Activated CD4-positive, alpha-beta T cell treated with anti-CD3 and anti-CD28 coated beads for 24 hours (primary cell): ENCODE measurements around the gene RASA2.

Experiments
- DNase-seq, 2 donors: peaks; one replicate each; pipeline ENCODE4 v3.0.0-alpha.2; 2020; ENCODE audit warnings: low read depth in 2 of 2

The RASA2 gene, protein sequence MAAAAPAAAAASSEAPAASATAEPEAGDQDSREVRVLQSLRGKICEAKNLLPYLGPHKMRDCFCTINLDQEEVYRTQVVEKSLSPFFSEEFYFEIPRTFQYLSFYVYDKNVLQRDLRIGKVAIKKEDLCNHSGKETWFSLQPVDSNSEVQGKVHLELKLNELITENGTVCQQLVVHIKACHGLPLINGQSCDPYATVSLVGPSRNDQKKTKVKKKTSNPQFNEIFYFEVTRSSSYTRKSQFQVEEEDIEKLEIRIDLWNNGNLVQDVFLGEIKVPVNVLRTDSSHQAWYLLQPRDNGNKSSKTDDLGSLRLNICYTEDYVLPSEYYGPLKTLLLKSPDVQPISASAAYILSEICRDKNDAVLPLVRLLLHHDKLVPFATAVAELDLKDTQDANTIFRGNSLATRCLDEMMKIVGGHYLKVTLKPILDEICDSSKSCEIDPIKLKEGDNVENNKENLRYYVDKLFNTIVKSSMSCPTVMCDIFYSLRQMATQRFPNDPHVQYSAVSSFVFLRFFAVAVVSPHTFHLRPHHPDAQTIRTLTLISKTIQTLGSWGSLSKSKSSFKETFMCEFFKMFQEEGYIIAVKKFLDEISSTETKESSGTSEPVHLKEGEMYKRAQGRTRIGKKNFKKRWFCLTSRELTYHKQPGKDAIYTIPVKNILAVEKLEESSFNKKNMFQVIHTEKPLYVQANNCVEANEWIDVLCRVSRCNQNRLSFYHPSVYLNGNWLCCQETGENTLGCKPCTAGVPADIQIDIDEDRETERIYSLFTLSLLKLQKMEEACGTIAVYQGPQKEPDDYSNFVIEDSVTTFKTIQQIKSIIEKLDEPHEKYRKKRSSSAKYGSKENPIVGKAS

DNA sequence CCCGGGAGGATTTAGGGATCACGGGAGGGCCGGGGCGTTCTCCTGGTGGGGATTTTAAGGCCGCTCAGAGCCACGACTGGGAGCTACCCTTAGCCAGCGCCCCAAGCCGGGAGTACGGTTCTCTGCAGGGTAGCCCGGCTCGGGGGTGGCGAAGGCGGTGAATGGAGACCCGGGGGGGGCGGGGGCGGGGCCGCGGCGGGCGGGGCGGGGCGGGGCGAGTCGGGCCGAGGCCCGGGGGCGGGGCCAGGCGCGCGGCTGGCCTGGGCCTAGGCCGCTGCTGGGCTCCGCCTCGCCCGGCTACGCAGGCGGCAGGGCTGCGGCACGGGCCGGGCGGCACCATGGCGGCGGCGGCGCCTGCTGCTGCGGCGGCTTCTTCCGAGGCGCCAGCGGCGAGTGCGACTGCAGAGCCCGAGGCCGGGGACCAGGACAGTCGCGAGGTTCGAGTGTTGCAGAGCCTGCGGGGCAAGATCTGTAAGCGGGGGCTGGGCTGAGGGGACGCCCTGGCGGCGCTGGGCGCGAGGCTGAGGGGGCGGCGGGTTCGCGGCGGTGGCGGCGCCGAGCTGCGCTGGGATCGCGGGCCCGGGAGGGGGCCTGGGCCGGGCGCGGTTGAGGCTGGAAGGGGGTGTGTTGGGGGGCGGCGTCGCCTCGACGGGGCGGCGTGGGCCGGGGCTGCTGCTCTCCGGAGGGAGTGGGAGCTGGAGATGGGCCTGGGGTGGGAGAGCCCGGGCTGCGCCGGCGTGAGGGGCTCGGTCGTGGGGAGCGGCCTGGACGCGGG is at the start of gene RASA2:
Gene RASA2, plus strand, starts transcription at position 282 of the 775 bp plus-strand sequence. Its CDS starts 57 bp downstream, at position 339.
- peak; percentile 43 to 46 for DNase-seq

DNA sequence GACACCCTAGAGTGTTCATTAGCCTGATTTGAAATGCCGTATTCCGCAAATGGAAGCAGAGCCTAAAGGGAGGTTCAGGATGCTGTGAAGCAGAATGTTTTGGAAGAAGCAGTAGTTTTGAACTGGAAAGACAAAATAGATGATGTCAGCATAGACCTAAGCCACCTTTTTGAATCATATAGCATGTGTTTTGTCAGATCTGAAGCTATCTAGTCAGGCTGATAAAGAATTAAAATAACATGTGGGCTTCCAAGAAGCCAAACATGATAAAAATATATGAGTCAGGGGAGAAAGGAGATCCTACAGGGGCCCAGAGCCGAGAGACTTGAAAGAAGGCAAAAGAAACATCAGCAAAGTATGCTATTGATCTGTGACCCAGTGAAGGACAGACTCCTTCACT is 47.2 kb upstream of the RASA2 start:
- no peak for DNase-seq

DNA sequence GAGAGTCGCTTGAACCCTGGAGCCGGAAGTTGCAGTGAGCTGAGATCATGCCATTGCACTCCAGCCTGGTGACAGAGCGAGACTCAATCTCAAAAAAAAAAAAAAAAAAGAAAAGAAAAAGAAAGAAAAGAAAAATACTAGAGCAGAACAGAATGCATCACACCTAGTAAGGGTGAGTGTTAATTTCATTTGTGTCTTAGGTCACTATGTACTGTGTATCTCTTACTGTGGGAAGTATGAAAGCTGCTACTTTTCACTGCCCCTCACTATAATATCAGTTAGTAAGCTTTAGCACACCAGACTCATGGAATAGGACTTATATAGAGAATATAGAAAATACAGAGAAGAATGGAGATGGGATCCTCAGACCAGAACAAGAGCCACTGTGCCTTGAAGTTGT is 45.9 kb upstream of the RASA2 start:
- no peak for DNase-seq

DNA sequence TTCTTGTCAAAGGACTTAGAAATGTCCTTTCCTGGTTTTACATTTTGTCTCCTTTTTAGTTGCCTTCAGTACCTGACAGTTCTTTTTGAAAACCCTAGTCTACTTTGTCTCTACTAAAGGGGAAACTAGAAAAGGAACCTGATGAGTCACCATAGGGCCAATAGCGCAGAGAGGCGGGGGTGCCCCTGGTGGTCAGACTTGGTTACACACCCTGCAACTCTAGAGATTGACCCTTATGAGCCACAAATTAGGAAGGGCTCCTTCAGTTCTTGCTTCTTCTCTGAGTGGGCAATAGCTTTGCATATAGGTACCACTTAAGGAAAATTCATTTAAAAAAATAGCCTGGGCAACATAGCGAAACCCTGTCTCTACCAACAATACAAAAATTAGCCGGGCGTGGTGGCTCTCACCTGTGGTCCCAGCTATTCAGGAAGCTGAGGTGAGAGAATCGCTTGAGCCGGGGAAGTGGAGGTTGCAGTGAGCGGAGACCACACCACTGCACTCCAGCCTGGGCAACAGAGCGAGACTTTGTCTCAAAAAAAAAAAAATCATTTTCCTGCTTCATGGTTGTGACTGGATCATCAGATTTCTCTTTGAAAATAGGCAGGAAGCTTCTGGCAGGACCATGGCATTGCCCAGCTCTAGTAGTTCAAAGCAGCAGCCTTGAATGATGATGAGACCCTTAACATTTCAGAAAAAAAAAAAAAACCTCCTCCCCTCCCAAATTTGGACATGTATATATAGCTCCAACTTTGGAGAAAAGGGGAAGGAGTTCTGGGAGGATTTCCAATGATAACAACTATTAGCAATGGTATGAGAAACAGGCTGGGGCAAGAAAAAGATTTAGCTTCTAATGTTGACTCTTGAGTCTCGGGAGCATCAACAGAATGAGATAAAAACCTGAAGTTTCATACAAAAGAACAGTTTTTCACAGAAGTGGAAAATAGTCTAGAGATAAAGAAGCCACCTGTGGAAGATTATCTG is 45.2 kb upstream of the RASA2 start:
- peak; percentile 67 to 82 for DNase-seq

DNA sequence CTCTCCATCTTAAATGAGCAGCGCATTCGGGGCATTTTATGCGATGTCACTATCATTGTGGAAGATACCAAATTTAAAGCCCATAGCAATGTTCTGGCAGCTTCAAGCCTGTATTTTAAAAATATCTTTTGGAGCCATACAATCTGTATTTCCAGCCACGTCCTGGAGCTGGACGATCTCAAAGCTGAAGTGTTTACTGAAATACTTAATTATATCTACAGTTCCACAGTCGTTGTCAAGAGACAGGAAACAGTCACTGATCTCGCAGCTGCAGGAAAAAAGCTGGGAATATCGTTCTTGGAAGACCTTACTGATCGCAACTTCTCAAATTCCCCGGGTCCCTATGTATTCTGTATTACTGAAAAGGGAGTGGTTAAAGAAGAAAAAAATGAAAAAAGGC is 44.4 kb upstream of the RASA2 start:
- no peak for DNase-seq

DNA sequence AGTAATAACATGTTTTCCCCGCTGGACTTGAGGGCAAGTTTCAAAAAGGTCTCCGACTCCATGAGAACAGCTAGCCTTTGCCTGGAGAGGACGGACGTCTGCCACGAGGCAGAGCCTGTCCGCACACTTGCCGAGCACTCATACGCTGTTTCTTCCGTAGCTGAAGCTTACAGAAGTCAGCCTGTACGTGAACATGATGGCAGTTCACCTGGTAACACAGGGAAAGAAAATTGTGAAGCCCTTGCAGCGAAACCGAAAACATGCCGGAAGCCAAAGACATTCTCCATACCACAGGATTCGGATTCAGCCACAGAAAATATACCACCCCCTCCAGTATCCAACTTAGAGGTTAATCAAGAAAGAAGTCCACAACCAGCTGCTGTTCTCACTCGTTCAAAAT is 43.9 kb upstream of the RASA2 start:
- no peak for DNase-seq

DNA sequence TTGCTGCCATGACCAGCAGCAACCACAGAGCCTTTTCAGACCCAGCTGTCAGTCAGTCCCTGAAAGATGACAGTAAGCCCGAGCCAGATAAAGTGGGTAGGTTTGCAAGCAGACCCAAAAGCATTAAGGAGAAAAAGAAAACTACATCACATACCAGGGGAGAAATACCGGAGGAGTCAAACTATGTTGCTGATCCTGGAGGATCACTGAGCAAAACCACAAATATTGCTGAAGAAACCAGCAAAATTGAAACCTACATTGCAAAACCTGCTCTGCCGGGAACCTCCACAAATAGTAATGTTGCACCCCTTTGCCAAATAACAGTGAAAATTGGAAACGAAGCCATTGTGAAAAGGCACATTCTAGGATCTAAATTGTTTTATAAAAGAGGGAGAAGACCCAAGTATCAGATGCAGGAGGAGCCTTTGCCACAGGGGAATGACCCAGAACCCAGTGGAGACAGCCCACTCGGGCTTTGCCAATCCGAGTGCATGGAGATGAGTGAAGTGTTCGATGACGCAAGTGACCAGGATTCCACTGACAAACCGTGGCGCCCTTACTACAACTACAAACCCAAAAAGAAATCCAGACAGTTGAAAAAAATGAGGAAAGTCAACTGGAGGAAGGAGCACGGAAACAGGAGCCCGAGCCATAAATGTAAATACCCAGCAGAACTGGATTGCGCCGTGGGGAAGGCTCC is 42.1 kb upstream of the RASA2 start:
- no peak for DNase-seq

DNA sequence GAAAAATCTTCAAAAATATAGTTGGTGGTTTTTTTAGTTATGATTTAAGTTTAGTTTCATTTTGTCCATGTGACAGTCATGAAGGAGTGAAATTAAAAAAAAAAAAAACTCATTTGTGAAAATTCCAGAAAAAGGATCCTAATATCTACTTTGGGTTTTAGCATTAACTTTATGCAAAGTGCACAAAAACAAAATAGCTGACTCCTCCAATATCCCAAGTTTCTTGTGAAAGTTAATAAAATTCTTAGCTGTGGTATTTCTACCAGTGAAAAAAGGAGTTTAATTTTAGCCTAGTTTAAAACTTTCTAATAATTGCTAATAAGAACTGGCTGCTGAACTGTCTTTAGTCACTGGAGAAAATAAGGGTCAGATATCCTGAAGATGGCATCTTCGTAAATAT is 40.8 kb upstream of the RASA2 start:
- DNase-seq = no peak

DNA sequence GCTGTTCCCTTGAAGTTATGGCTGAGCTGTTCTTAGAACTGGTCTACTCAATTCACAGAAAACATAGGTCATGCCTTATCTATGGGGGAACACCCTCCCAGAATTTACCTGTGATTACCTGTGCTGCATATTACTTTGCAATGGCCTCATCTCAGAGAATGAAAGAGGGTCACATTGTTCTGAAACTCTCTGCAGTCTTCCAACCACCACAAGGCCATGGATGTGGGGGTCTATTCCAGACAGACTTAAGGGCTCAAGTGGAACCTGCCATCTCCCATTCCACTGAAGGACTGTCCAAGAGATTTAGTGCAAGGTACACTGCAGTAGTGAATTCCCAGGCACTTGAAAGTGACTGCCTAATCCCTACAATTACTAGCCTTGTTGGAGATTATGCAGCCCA is 40.1 kb upstream of the RASA2 start:
- DNase-seq = no peak

DNA sequence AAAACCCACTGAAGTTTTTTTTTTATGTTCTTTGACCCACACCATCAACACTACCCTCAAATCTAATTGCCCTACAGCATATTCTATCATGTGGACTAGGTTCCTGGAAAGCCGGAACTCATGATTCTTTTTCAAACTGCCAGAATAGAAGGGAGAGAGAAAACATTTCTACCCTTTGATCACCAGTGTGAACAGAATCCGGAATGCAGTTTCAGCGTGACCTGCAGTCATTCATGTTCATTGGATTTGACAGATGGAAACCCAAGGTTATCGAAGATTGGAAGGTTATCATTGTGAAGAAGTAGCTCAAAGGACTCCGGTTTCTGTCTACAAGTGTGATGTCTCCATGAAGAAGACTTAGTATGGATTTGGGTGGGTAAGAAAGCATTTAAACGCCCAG is 39.4 kb upstream of the RASA2 start:
- DNase-seq = no peak

DNA sequence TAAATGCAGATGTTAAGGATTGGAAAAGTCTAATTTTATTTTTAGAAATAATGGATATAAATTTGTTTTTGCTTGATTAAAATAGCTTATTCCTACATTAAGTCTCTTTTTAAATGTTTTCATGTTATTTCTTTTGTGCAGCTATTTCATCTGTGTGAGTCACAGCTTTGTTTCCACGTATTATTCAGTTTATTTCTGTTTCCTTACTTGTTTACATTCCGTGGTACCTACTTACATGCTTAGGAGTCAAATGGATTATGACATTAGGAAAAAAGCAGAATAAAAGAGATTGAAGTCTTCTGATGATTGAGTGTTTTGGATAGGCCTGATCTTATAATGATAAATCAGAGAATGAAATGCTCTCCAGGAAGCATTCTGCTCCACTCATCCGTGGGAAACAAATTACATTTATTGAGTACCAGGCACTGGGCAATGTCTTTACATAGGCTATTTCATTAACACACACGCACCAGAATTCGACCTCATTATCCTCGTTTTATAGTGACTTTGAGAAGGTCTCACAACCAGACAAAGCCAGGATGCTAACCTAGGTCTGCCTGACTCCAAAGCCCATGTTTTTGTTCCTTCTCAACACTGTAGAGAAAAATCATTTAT is 38.1 kb upstream of the RASA2 start:
- DNase-seq = no peak

DNA sequence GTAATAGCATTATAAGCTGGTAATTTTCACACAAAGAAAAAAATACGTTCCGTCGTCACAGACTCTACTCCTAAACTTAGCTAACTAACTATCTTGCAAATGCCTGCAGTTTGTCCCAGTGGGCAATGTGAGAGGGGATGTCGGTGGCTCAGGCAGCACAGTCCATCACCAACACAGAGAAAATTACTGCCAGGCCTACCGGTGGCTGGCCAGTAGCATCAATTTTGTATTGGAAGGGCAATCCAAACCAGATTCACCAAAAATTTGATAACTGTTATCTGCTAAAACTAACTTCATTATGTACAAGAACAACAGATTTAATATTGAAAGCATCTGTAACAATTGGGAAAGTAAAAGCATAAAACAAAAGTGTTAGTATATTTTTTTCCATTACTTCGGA is 37.4 kb upstream of the RASA2 start:
- DNase-seq = no peak

DNA sequence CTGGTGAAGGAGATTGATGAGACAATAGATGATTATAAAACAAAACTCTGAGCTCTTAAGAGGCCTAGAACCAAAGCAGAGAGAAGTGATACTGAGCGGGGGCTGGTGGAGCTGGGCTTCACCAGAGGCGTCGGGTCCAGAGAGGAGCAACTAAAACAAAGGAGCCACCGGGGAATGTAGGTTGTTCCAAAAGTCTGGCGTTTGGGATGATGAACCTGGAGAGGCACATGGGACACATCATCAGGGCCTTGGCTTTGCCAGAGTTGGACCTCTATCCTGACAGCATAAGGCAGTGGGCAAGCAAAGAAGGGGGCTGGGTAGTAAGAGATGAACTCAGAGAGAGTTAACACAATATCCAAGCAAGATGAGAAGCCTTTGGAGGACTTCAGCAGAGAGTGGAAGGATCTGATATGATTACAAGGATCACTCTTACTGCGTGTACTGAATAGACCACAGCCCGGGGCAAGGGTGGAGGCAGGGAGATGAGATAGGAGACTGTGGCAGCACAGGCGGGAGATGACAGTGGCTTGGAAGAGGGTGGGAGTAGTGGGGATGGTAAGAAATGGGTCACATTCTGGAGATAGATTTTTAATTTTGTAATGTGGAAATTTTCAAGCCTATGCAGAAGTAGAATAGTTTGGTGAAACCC is 36.0 kb upstream of the RASA2 start:
- no peak for DNase-seq

DNA sequence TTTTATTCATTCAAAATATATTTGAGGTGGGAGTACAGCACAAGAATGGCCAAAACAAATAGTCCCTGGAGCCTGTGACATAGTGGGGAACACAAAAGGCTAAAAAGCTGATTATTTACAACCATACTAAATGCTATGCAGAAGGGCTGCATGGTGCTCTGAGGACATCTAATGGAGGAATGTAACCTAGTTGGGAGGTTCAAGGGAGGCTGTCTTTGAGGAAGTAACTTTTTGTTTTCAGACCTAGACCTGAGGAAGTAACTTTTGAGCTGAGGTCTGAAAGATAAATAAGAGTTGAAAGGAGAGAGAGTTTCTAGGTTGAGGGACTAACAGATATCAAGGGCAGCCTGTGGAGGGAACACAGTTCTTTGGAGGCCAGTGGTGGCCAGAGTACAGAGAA is 34.8 kb upstream of the RASA2 start:
- DNase-seq = no peak

DNA sequence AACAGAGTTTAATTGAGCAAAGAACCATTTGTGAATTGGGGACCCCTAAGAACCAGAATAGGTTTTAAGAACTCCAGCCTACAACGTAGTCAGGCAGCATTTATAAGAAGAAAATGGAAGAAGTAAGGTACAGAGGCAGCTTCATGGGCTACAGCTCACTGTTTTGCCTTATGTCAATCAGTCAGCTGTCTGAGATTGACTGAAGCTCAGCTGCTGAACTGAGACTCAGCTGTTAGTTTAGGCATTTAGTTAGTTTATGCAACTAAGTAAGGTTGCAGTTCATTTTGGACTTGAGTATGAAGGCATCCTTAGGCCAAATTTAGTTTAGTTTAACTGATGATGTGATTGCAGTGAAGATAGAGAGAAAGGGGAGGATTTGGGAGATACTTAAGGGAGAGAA is 34.1 kb upstream of the RASA2 start:
- no peak for DNase-seq

DNA sequence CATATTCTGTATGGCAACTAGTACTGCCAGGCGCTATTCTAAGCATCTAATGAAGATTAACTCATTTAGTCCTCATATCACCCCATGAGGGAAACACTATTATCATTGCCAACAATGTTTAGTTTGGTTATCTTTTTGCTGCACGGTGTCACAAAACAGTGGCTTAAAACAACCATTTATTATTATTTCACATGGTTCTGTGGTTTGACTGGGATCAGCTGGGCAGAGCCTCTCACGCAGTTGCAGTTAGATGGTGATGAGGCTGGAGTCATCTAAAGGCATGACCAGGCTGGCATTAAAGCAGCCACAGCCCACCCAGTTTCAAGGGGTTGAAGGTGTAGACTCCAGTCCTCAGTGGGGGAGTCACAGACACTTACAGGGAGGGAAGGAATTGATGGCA is 32.8 kb upstream of the RASA2 start:
- no peak for DNase-seq

DNA sequence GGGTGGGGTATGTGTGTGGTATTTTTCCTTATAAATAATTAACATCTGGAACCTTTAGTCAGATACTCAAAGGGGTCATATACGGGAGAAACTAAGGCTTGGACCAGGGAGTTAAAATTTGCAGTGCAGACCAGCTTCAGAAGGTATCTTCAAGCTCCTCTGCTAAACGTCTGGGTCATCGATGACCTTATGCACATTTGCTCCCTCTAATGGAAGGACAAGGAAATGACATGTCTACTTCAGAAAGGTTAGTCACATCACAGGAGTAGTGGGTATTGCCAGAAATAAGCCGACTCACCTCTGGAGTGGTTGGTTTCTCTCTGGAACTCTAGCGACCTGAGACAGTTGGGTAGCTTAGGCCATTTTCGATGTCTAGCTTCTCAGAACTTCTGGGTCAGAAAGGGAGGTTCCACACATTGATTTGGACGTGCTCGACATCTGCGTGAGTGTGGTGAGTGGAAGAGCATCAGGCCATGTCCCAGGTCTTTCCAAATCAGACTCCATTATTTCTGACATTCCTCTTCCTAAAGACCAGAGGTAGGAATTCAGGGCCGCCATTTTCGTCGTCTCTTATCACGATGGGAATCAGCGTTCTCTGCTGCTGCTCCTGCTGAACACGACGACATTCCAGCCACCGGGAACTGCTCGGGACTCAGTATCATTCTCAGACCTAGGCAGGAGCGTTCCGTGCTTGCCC is 31.8 kb upstream of the RASA2 start:
- peak in 1 of 2 donors; percentile 22 for DNase-seq

DNA sequence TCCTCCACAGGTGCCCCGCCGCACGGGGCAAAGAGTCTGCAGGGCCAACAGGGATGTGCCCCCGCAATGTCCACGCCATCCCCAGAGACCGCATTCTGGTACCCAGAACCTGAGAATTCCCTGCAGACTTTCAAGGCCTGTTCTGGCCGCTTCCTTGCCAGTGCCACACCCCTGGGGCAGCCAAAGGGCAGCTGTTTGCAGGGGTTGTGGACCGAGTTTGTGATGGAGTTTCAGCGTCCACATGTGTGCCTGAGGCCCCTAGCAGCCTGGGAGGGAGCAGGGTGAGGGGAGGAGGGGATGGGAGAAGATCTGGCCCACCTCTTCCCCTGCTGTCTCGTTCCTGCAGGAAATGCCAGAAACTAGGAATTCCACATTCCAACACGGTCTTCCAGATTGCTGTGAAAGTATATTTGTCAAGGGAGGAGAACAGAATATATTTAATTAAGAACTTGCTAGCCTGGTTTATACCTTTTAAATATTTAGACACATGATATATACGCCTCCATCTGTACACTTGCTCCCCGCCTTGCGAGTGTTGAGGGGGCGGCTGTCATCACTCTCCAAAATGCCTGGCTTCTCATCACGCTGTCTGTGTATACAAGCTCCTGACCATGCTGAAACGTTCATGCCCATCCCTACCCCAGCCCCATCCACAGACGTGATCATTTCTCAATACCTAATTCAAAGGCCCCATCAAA is 31.1 kb upstream of the RASA2 start:
- DNase-seq = no peak
